Neural progenitor cell (in vitro differentiated cells): ENCODE data around the gene NFIX.

Source experiments
- EZH2 ChIP-seq: fragments of 200-600 bp; sonication (generic); IDR thresholded peaks from 2 replicates; pipeline ENCODE4 v1.6.1; 2017; ENCODE audit warnings: antibody characterized with exemption, mild to moderate bottlenecking, moderate library complexity
- EZH2phosphoT487 ChIP-seq: fragments of 200-600 bp; sonication (generic); IDR thresholded peaks from 2 replicates; pipeline ENCODE4 v1.6.1; 2017; ENCODE audit warnings: antibody characterized with exemption
- TF ChIP-seq, protein P1 (sequence below): fragments of 200-600 bp; sonication (generic); IDR thresholded peaks from 2 replicates; pipeline ENCODE4 v1.5.1; 2017; ENCODE audit warnings: antibody characterized with exemption, mild to moderate bottlenecking

DNA sequence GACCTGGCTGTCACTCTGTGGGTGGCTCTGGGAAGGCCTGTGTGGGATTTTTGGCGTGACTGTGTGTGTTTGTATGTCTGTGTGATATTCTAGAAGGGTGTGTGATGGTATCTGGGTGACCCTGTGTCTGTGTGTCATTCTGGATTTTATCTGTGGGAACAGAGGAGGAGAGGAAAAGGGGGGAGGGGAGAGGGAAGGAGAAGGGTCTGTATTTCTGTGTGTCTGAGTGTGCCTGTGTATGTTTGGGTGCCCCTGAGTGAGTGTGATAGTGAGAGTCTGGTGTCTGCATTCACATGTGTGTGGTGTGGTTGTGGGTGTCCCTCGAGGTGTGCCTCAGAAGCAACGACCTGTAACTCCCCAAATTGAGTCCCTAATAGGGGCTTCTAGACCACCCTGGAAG, 8.1 kb upstream of the NFIX start:
- TF ChIP-seq, protein P1, sequence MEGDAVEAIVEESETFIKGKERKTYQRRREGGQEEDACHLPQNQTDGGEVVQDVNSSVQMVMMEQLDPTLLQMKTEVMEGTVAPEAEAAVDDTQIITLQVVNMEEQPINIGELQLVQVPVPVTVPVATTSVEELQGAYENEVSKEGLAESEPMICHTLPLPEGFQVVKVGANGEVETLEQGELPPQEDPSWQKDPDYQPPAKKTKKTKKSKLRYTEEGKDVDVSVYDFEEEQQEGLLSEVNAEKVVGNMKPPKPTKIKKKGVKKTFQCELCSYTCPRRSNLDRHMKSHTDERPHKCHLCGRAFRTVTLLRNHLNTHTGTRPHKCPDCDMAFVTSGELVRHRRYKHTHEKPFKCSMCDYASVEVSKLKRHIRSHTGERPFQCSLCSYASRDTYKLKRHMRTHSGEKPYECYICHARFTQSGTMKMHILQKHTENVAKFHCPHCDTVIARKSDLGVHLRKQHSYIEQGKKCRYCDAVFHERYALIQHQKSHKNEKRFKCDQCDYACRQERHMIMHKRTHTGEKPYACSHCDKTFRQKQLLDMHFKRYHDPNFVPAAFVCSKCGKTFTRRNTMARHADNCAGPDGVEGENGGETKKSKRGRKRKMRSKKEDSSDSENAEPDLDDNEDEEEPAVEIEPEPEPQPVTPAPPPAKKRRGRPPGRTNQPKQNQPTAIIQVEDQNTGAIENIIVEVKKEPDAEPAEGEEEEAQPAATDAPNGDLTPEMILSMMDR, result no peak
- TF ChIP-seq EZH2, result no peak
- TF ChIP-seq EZH2phosphoT487, result no peak
